ENCODE data around the gene GPR3. TPM values are rescaled to one million over a fixed set of nuclear protein-coding genes. Genes with fewer than 3 reads are reported as not detected.

Gene GPR3
- total RNA-seq, 1 experiment from 2014 or later, result 0.95 TPM

GRCh38 chr1:27394925-27395324, 2.5 kb downstream of the GPR3 start:
- ChIA-PET CTCF (interaction anchor here (0.5 to 1.5 kb wide), 9 partner anchors 29 to 343 kb away, joined by 3 to 12 read pairs (median 5); no protein-coding TSS in a partner anchor), POLR2A (no interaction called here)
- H3K27ac ChIP-seq (ENCODE audit: low read length), result no peak overlapping the region
- no peak overlapping the region for H3K4me3 ChIP-seq (ENCODE audit: low read depth in 2 of 2, low read length in 2 of 2)
- peaks cover 6% of the 10 kb centered on the region for H3K4me1 ChIP-seq (ENCODE audit: control insufficient read depth, insufficient read depth, low read length)
- no peak for ATAC-seq
- no peaks in the 10 kb centered on the region for H3K9me3 ChIP-seq (ENCODE audit: control insufficient read depth, insufficient read depth, low read depth, low read length)
- no peak for DNase-seq (ENCODE audit: low read depth, low spot score)
- BruUV-seq (replicated peaks), result no TSS peak
- no peaks in the 10 kb centered on the region for H3K36me3 ChIP-seq (ENCODE audit: control insufficient read depth, insufficient read depth, low read length)
- intact Hi-C loops (cut with micrococcal nuclease; ENCODE audit: unreplicated experiment) (loop anchor here (2.0 to 10.0 kb wide), 3 partner anchors 94 to 270 kb away; no protein-coding TSS in a partner anchor), in situ Hi-C loops (cut with HindIII; ENCODE audit: low pct_unique_long_range_greater_than_20kb, low sequenced_read_pairs) (no loop called here)
- TF ChIP-seq SIN3A (IDR thresholded peaks at IDR 0.05; ENCODE audit: borderline replicate concordance, insufficient read depth, low read depth, low read length) (no peak), POLR2AphosphoS5 (IDR thresholded peaks at IDR 0.05; ENCODE audit: low read depth, low read length) (no peak), REST (IDR thresholded peaks at IDR 0.05; ENCODE audit: insufficient read depth in 1 of 2, low read depth in 2 of 2, low read length in 1 of 2) (no peak), TCF7L2 (IDR thresholded peaks at IDR 0.05; ENCODE audit: low read depth, low read length) (no peak)
- TF ChIP-seq, protein P1, sequence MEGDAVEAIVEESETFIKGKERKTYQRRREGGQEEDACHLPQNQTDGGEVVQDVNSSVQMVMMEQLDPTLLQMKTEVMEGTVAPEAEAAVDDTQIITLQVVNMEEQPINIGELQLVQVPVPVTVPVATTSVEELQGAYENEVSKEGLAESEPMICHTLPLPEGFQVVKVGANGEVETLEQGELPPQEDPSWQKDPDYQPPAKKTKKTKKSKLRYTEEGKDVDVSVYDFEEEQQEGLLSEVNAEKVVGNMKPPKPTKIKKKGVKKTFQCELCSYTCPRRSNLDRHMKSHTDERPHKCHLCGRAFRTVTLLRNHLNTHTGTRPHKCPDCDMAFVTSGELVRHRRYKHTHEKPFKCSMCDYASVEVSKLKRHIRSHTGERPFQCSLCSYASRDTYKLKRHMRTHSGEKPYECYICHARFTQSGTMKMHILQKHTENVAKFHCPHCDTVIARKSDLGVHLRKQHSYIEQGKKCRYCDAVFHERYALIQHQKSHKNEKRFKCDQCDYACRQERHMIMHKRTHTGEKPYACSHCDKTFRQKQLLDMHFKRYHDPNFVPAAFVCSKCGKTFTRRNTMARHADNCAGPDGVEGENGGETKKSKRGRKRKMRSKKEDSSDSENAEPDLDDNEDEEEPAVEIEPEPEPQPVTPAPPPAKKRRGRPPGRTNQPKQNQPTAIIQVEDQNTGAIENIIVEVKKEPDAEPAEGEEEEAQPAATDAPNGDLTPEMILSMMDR (IDR thresholded peaks at IDR 0.05), result no peak
- H3K27me3 ChIP-seq (ENCODE audit: control insufficient read depth, insufficient read depth, low read length), result no peaks in the 10 kb centered on the region

DNA sequence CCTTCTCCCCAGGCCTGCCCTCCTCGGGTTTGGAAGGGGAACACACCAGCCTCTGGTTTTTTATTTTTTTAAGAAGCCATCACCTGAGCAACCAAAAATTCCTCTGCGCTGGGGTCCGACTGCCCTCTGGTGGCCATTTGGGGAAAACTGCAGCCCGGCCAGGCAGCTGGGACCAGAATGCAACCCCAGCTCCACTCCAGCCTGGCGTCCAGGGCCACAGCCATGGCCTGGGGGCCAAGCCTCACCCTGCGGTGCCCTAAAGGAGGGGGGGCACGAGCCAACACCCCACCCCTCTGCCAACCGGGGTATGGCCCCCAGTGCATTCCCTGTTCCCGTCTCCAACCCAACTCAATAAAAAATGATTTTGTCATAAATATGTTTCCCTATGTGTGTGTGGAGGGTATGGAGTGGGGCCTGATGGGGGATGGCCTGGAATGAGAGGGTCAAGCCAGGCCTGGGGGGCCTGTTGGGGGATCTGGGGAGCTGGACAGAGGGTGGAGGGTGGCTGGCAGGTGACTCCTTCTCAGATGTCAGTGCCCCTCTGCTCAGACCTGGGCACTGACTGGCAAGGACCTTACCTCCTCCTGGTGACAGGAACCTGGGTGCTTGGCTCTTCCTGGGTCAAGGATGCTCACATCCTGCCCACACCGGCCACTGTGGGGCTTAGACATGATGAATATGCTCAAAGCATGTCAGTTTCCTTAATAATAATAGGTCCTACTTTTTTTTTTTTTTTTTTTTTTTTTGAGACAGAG, 3.2 kb downstream of the GPR3 start:
- POLR2A ChIA-PET, result no interaction called here
- H3K36me3 ChIP-seq (ENCODE audit: control insufficient read depth, insufficient read depth, low read length), result no peaks in the 10 kb centered on the region
- in situ Hi-C loops (cut with HindIII; ENCODE audit: low pct_unique_long_range_greater_than_20kb, low sequenced_read_pairs), result no loop called here
- ATAC-seq (peak; percentile 51), DNase-seq (ENCODE audit: low read depth, low spot score) (no peak)
- peaks cover 6% of the 10 kb centered on the region for H3K4me1 ChIP-seq (ENCODE audit: control insufficient read depth, insufficient read depth, low read length)
- no peak overlapping the region for H3K4me3 ChIP-seq (ENCODE audit: low read depth in 2 of 2, low read length in 2 of 2)
- BruUV-seq (replicated peaks), result no TSS peak
- TF ChIP-seq, protein P1 (IDR thresholded peaks at IDR 0.05), result peak; percentile 99
- no peak for TF ChIP-seq TCF7L2 (IDR thresholded peaks at IDR 0.05; ENCODE audit: low read depth, low read length)
- CTCF ChIA-PET, result interaction anchor here (0.5 to 1.5 kb wide), 11 partner anchors 30 to 367 kb away, joined by 3 to 12 read pairs (median 4); no protein-coding TSS in a partner anchor
- no peaks in the 10 kb centered on the region for H3K27me3 ChIP-seq (ENCODE audit: control insufficient read depth, insufficient read depth, low read length)
- intact Hi-C loops (cut with micrococcal nuclease; ENCODE audit: unreplicated experiment), result loop anchor here (2.0 to 10.0 kb wide), 2 partner anchors 95 to 269 kb away; no protein-coding TSS in a partner anchor
- no peaks in the 10 kb centered on the region for H3K9me3 ChIP-seq (ENCODE audit: control insufficient read depth, insufficient read depth, low read depth, low read length)
- no peak overlapping the region for H3K27ac ChIP-seq (ENCODE audit: low read length)

Measured in Panc1 (cell line).